Natural killer cell (primary cell): Measurements from ENCODE around the gene ASPSCR1. TPM values are rescaled to one million over a fixed set of nuclear protein-coding genes. Genes with fewer than 3 reads are reported as not detected.

Experiments
- ATAC-seq, 3 donors: fragments of 150-1000 bp in 2 of 3; fragments of 200-7000 bp in 1 of 3; cut with Tn5 transposase; 1 replicate in 1 of 3; 2 replicates in 2 of 3; pipeline ENCODE4 v1.10.0; 2021; ENCODE audit warnings: mild to moderate bottlenecking in 2 of 3, moderate library complexity in 2 of 3
- DNase-seq, 2 donors: peaks; one replicate each; pipeline versions ENCODE4 v3.0.0 to v3.0.0-alpha.2; 2013 to 2021; ENCODE audit warnings: mixed read lengths in 1 of 2
- H3K27ac ChIP-seq: one replicate; pipeline ENCODE4 v1.5.1; 2013; ENCODE audit warnings: mild to moderate bottlenecking, low read length
- H3K27me3 ChIP-seq: one replicate; pipeline ENCODE4 v1.6.1; 2013; ENCODE audit warnings: low read length; ENCODE audit not compliant: control insufficient read depth, insufficient read depth
- H3K36me3 ChIP-seq: one replicate; pipeline ENCODE4 v1.6.1; 2013; ENCODE audit warnings: low read length; ENCODE audit not compliant: control insufficient read depth, insufficient read depth
- H3K4me1 ChIP-seq: one replicate; pipeline ENCODE4 v1.6.1; 2013; ENCODE audit warnings: low read length; ENCODE audit not compliant: control insufficient read depth, insufficient read depth
- H3K4me3 ChIP-seq: one replicate; pipeline ENCODE4 v1.5.1; 2013; ENCODE audit warnings: low read length
- H3K9me3 ChIP-seq: one replicate; pipeline ENCODE4 v1.6.1; 2013; ENCODE audit warnings: low read length; ENCODE audit not compliant: control insufficient read depth, insufficient read depth
- H3K27ac Mint-ChIP-seq, 2 donors: one replicate each; pipeline ENCODE4 v1.8.0; 2022; ENCODE audit warnings: mild to moderate bottlenecking in 2 of 2, mixed read lengths in 2 of 2, moderate library complexity in 1 of 2
- H3K27me3 Mint-ChIP-seq, 2 donors: one replicate each; pipeline ENCODE4 v1.8.0; 2022; ENCODE audit warnings: low read depth in 2 of 2, mixed read lengths in 2 of 2
- H3K36me3 Mint-ChIP-seq: one replicate; pipeline ENCODE4 v1.8.0; 2022; ENCODE audit warnings: mixed read lengths
- H3K4me1 Mint-ChIP-seq, 2 donors: one replicate each; pipeline ENCODE4 v1.8.0; 2022; ENCODE audit warnings: mixed read lengths in 2 of 2
- H3K4me3 Mint-ChIP-seq: one replicate; pipeline ENCODE4 v1.8.0; 2022; ENCODE audit warnings: mild to moderate bottlenecking, moderate library complexity, mixed read lengths
- H3K9me3 Mint-ChIP-seq, 2 donors: one replicate each; pipeline ENCODE4 v1.8.0; 2022; ENCODE audit warnings: mixed read lengths in 2 of 2
- CTCF ChIP-seq: fragments of 200-600 bp; IDR thresholded peaks from one replicate; pipeline ENCODE4 v1.8.0; 2022; ENCODE audit warnings: antibody characterized with exemption
- WGBS: methylation state at CpG from one replicate; pipeline ENCODE4 v1.1.7; 2013; ENCODE audit warnings: missing lambda C conversion rate; ENCODE audit not compliant: insufficient coverage; 5-methylcytosine and 5-hydroxymethylcytosine counted together
- intact Hi-C: fragments of 100-400 bp; cut with micrococcal nuclease; formaldehyde crosslinking; loops from one replicate; pipeline ENCODE4 v1.14.2; 2022
- total RNA-seq, 4 donors: library from RNA; stranded (reverse); fragments of 120-200 nt in 1 of 4; gene quantifications; one replicate each; pipeline versions ENCODE4 v1.2.3 to v1.2.4, GENCODE V29; 2013 to 2022

Gene ASPSCR1
- total RNA-seq, 3 donors from 2014 or later (not counting 1 experiment from before 2014, with no cell fraction given), result 29.7 to 43.5 (median 40.8) TPM

DNA sequence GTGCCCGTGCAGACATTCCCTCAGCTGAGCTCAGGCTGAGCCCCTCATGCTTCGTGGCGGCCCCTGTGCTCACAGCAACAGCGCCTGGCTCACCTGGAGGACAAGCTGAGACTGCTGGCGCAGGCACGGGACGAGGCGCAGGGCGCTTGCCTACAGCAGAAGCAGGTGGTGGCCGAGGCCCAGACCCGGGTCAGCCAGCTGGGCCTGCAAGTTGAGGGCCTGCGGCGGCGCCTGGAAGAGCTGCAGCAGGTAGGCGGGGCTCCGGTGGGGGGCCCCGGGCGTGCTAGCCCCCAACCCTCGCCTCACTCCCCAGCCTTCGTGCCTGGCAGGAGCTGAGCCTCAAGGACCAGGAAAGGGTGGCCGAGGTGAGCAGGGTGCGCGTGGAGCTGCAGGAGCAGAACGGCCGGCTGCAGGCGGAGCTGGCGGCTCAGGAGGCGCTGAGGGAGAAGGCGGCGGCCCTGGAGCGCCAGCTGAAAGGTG, 52.6 kb downstream of the ASPSCR1 start:
- H3K27ac ChIP-seq, result no peak overlapping the region
- H3K27me3 ChIP-seq, result peaks cover 6% of the 10 kb centered on the region
- no peaks in the 10 kb centered on the region for H3K36me3 Mint-ChIP-seq
- no peaks in the 10 kb centered on the region for H3K9me3 Mint-ChIP-seq
- TF ChIP-seq CTCF, result no peak
- peak overlapping the region; percentile 65 for H3K4me3 Mint-ChIP-seq
- no peak overlapping the region for H3K4me3 ChIP-seq
- H3K9me3 ChIP-seq, result no peaks in the 10 kb centered on the region
- H3K4me1 Mint-ChIP-seq, result peaks cover 0 to 12% of the 10 kb centered on the region in 2 donors
- peaks cover 0 to 6% of the 10 kb centered on the region in 2 donors for H3K27me3 Mint-ChIP-seq
- DNase-seq (no peak), ATAC-seq (no peak)
- peaks cover 22% of the 10 kb centered on the region for H3K4me1 ChIP-seq
- no peaks in the 10 kb centered on the region for H3K36me3 ChIP-seq
- intact Hi-C loops, result loop anchor here (1.0 kb wide), 1 partner anchor 124 kb away; no protein-coding TSS in a partner anchor
- peak overlapping the region in 1 of 2 donors; percentile 58 for H3K27ac Mint-ChIP-seq
- 79% methylated on average over 31 of the region's 31 CpGs for WGBS

DNA sequence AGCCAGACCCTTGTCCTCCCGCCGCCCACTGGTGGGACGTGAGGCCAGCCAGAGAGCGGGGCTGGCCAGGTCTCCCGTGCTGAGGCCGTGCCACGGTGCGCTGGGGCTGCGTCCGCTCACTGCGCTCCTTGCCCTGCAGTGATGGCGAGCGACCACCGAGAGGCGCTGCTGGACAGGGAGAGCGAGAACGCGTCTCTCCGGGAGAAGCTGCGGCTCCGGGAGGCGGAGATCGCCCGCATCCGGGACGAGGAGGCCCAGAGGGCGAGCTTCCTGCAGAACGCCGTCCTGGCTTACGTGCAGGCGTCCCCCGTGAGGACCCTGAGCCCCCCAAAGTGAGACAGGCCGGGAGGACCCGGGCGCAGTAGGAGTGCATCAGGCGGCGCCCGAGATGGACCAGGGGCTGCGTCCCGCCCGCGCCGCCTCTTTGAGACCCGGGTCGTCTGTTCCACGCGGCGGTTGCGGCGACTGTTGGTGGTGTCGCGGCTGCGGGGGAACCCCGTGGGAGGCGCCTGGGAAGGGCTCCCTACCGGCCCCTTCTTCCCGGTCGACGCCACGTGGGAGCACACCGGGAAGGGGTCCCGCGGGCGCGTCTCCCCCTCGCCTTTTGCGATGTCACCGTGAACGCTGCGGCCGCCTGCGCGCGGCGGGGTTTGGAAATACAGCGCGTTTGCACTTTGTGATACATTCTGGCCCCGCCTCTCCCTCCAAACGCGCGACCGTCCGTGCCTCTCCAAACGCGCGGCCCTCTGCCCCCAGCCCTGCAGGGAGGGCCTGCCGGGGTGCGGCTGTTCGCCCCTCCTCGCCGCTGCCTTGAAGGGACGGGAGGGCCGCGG, 53.3 kb downstream of the ASPSCR1 start:
- peaks cover 24% of the 10 kb centered on the region for H3K4me1 ChIP-seq
- H3K36me3 ChIP-seq, result no peaks in the 10 kb centered on the region
- H3K4me3 ChIP-seq, result peak overlapping the region; percentile 30
- Mint-ChIP-seq H3K4me3 (peak overlapping the region; percentile 93), H3K4me1 (peaks cover 0 to 18% of the 10 kb centered on the region in 2 donors), H3K36me3 (no peaks in the 10 kb centered on the region), H3K9me3 (no peaks in the 10 kb centered on the region), H3K27me3 (peaks cover 0 to 6% of the 10 kb centered on the region in 2 donors), H3K27ac (peak overlapping the region in 1 of 2 donors; percentile 58)
- DNase-seq, result peak; percentile 75 to 92
- TF ChIP-seq CTCF, result peak; percentile 98
- peak; percentile 88 to 93 (median 92) for ATAC-seq
- intact Hi-C loops, result loop anchor here (1.0 kb wide), 1 partner anchor 124 kb away; no protein-coding TSS in a partner anchor
- no peak overlapping the region for H3K27ac ChIP-seq
- no peaks in the 10 kb centered on the region for H3K9me3 ChIP-seq
- 1% methylated on average over 94 of the region's 94 CpGs for WGBS
- peaks cover 6% of the 10 kb centered on the region for H3K27me3 ChIP-seq

- Histone ChIP-seq H3K27ac (no peak within 1 kb of the TSS), H3K36me3 (no peaks in the 10 kb centered on the region), H3K9me3 (no peaks in the 10 kb centered on the region), H3K4me3 (peak within 1 kb of the TSS; percentile 30), H3K27me3 (peaks cover 6% of the 10 kb centered on the region), H3K4me1 (peaks cover 31% of the 10 kb centered on the region)
- under 1% methylated on average over 96 of the region's 96 CpGs for WGBS
- H3K4me3 Mint-ChIP-seq, result peak within 1 kb of the TSS; percentile 93
- TF ChIP-seq CTCF, result no peak
- intact Hi-C loops, result no loop called here
- H3K27ac Mint-ChIP-seq, result peak within 1 kb of the TSS in 1 of 2 donors; percentile 58
- DNase-seq (peak in 1 of 2 donors; percentile 43), ATAC-seq (peak; percentile 4 to 20 (median 6))
- H3K36me3 Mint-ChIP-seq, result no peaks in the 10 kb centered on the region
- peaks cover 0 to 23% of the 10 kb centered on the region in 2 donors for H3K4me1 Mint-ChIP-seq
- no peaks in the 10 kb centered on the region for H3K9me3 Mint-ChIP-seq
- H3K27me3 Mint-ChIP-seq, result peaks cover 0 to 6% of the 10 kb centered on the region in 2 donors
Measured at GRCh38 chr17:82031303-82031884, 54.0 kb downstream of the ASPSCR1 start, which contains the start of gene RAC3. Gene RAC3, plus strand, starts transcription at chr17:82031678. Its CDS starts 84 bp downstream, at chr17:82031762.
